ENCODE results near the gene LRPPRC. TPM values are rescaled to one million over a fixed set of nuclear protein-coding genes. Genes with fewer than 3 reads are reported as not detected.

Gene LRPPRC
- total RNA-seq, 4 donors from 2014 or later = 35.7 to 65.0 (median 53.2) TPM

- Histone ChIP-seq H3K4me3 (no peak overlapping the region), H3K27me3 (peaks cover 0 to 18% (median 0%) of the 10 kb centered on the region in 4 donors), H3K4me1 (no peaks in the 10 kb centered on the region), H3K36me3 (no peaks in the 10 kb centered on the region), H3K27ac (no peak overlapping the region), H3K9me3 (no peaks in the 10 kb centered on the region)
- no peak for DNase-seq
- intact Hi-C loops (cut with DNase I) = no loop called here
- 61 to 77% methylated on average over 3 of the region's 3 CpGs for WGBS, 2 donors
- TF ChIP-seq POLR2A (IDR thresholded peaks at IDR 0.05) = no peak
- TF ChIP-seq, protein P1, sequence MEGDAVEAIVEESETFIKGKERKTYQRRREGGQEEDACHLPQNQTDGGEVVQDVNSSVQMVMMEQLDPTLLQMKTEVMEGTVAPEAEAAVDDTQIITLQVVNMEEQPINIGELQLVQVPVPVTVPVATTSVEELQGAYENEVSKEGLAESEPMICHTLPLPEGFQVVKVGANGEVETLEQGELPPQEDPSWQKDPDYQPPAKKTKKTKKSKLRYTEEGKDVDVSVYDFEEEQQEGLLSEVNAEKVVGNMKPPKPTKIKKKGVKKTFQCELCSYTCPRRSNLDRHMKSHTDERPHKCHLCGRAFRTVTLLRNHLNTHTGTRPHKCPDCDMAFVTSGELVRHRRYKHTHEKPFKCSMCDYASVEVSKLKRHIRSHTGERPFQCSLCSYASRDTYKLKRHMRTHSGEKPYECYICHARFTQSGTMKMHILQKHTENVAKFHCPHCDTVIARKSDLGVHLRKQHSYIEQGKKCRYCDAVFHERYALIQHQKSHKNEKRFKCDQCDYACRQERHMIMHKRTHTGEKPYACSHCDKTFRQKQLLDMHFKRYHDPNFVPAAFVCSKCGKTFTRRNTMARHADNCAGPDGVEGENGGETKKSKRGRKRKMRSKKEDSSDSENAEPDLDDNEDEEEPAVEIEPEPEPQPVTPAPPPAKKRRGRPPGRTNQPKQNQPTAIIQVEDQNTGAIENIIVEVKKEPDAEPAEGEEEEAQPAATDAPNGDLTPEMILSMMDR (IDR thresholded peaks at IDR 0.05) = no peak
Measured at GRCh38 chr2:44009136-44009735, 13.4 kb upstream of the LRPPRC start.

- TF ChIP-seq POLR2A (IDR thresholded peaks at IDR 0.05) = no peak
- TF ChIP-seq, protein P1 (IDR thresholded peaks at IDR 0.05) = no peak
- Histone ChIP-seq H3K9me3 (no peaks in the 10 kb centered on the region), H3K27me3 (peaks cover 0 to 11% (median 0%) of the 10 kb centered on the region in 4 donors), H3K4me1 (no peaks in the 10 kb centered on the region), H3K4me3 (no peak overlapping the region), H3K36me3 (no peaks in the 10 kb centered on the region), H3K27ac (no peak overlapping the region)
- intact Hi-C loops (cut with DNase I) = no loop called here
- 60 to 67% methylated on average over 3 of the region's 3 CpGs for WGBS, 2 donors
- DNase-seq = no peak
Measured at GRCh38 chr2:44005846-44006245, 10.1 kb upstream of the LRPPRC start.

- Histone ChIP-seq H3K4me3 (no peak overlapping the region), H3K36me3 (no peaks in the 10 kb centered on the region), H3K4me1 (no peaks in the 10 kb centered on the region), H3K9me3 (no peaks in the 10 kb centered on the region), H3K27me3 (peaks cover 0 to 5% (median 0%) of the 10 kb centered on the region in 4 donors), H3K27ac (no peak overlapping the region)
- TF ChIP-seq, protein P1 (IDR thresholded peaks at IDR 0.05) = no peak
- no peak for TF ChIP-seq POLR2A (IDR thresholded peaks at IDR 0.05)
- intact Hi-C loops (cut with DNase I) = no loop called here
- WGBS, 2 donors = 54 to 67% methylated on average over 3 of the region's 3 CpGs
- no peak for DNase-seq
Measured at GRCh38 chr2:44004735-44005602, 9.2 kb upstream of the LRPPRC start.

DNA sequence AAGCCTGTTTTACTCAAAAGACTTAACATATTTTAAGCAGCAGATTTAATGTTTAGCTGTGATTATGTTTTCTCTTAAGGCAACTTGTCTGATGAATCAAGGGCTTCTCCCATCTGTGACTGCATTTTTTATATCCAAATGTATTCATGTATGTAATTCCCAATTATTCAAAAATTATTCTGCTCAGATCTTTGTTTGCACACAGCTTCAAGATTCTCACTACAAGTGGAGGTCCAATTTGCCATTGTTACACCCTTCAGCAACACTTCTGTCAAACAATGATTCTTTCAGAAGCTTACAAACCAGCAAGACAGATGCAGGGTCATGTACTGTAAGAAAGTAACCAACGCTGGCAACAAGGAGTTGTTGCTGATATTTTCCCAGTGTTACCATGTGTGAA is 5.9 kb upstream of the LRPPRC start:
- H3K36me3 ChIP-seq = no peaks in the 10 kb centered on the region
- intact Hi-C loops (cut with DNase I) = no loop called here
- no peak overlapping the region for H3K27ac ChIP-seq
- H3K4me3 ChIP-seq = no peak overlapping the region
- 24 to 37% methylated on average over 1 of the region's 1 CpG for WGBS, 2 donors
- no peaks in the 10 kb centered on the region for H3K9me3 ChIP-seq
- no peaks in the 10 kb centered on the region for H3K27me3 ChIP-seq
- H3K4me1 ChIP-seq = peaks cover 0 to 3% (median 2%) of the 10 kb centered on the region in 3 donors
- DNase-seq = no peak
- TF ChIP-seq POLR2A (IDR thresholded peaks at IDR 0.05) = no peak
- TF ChIP-seq, protein P1 (IDR thresholded peaks at IDR 0.05) = no peak

GRCh38 chr2:43998263-43998662 is 2.5 kb upstream of the LRPPRC start:
- WGBS, 2 donors = 62 to 91% methylated on average over 1 to 4 of the region's 4 CpGs
- Histone ChIP-seq H3K9me3 (no peaks in the 10 kb centered on the region), H3K4me3 (no peak overlapping the region), H3K4me1 (peaks cover 9 to 27% (median 19%) of the 10 kb centered on the region in 3 donors), H3K27ac (no peak overlapping the region), H3K27me3 (no peaks in the 10 kb centered on the region), H3K36me3 (no peaks in the 10 kb centered on the region)
- TF ChIP-seq POLR2A (IDR thresholded peaks at IDR 0.05) = no peak
- TF ChIP-seq, protein P1 (IDR thresholded peaks at IDR 0.05) = no peak
- no peak for DNase-seq
- intact Hi-C loops (cut with DNase I) = no loop called here
